ENCODE results near the gene RPL12. TPM values are rescaled to one million over a fixed set of nuclear protein-coding genes. Genes with fewer than 3 reads are reported as not detected.

The RPL12 gene
- total RNA-seq, 1 donor: 1,103 TPM

- DNase-seq (ENCODE audit: insufficient read length, low spot score, missing footprints): peak; percentile 67
- no peak overlapping the region for H3K4me2 ChIP-seq (ENCODE audit: insufficient read depth, low read length)
- H3K27ac ChIP-seq (ENCODE audit: low read depth, low read length): no peak overlapping the region
- TF ChIP-seq CTCF (IDR thresholded peaks at IDR 0.05; ENCODE audit: extremely low read depth, low read depth, low read length): no peak
- H3K9me3 ChIP-seq (ENCODE audit: low read depth, low read length): no peaks in the 10 kb centered on the region
- H3K4me1 ChIP-seq (ENCODE audit: insufficient read depth, low read length): peaks cover 34% of the 10 kb centered on the region
- peaks cover 50% of the 10 kb centered on the region for H3K36me3 ChIP-seq (ENCODE audit: insufficient read depth, low read length)
- no peak overlapping the region for H3K4me3 ChIP-seq (ENCODE audit: insufficient read depth, low read length)
- no peak overlapping the region for H2AFZ ChIP-seq (ENCODE audit: low read length)
- H3K79me2 ChIP-seq (ENCODE audit: insufficient read depth, low read length): no peaks in the 10 kb centered on the region
- peaks cover 5% of the 10 kb centered on the region for H4K20me1 ChIP-seq (ENCODE audit: insufficient read depth, low read length)
- H3K27me3 ChIP-seq (ENCODE audit: insufficient read depth, low read length): no peaks in the 10 kb centered on the region
Observed at GRCh38 chr9:127493592-127494303, 42.5 kb upstream of the RPL12 start.

GRCh38 chr9:127492616-127493015 is 41.4 kb upstream of the RPL12 start:
- H3K36me3 ChIP-seq (ENCODE audit: insufficient read depth, low read length): peaks cover 41% of the 10 kb centered on the region

DNA sequence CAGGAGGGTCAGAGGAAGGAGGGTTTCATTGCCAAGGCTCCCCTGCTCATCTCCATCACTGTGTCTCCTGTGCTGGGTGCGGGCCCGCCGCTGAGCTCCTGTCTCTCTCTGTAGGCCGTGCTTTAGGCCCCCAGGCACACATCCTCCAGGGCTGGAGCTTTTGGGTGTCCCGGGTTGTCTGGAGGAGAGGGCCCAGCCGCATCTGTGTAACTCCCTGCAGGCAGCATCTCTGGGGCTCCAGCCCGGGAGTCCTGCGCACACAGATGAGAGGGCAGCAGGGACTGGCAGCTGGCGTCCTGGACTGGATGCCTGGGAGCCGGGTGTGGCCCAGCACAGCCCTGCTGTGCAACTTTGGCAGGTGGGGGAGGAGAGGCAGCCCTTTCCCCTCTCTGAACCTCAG is 40.3 kb upstream of the RPL12 start:
- TF ChIP-seq CTCF (IDR thresholded peaks at IDR 0.05; ENCODE audit: extremely low read depth, low read depth, low read length): no peak

More at GRCh38 chr9:127492616-127493015, 41.4 kb upstream of the RPL12 start:
- Histone ChIP-seq H3K9me3 (ENCODE audit: low read depth, low read length) (no peaks in the 10 kb centered on the region), H4K20me1 (ENCODE audit: insufficient read depth, low read length) (no peaks in the 10 kb centered on the region), H3K27ac (ENCODE audit: low read depth, low read length) (no peak overlapping the region), H3K4me1 (ENCODE audit: insufficient read depth, low read length) (peaks cover 24% of the 10 kb centered on the region), H2AFZ (ENCODE audit: low read length) (no peak overlapping the region), H3K4me2 (ENCODE audit: insufficient read depth, low read length) (no peak overlapping the region), H3K27me3 (ENCODE audit: insufficient read depth, low read length) (no peaks in the 10 kb centered on the region), H3K79me2 (ENCODE audit: insufficient read depth, low read length) (no peaks in the 10 kb centered on the region), H3K4me3 (ENCODE audit: insufficient read depth, low read length) (no peak overlapping the region)
- no peak for TF ChIP-seq CTCF (IDR thresholded peaks at IDR 0.05; ENCODE audit: extremely low read depth, low read depth, low read length)
- peak; percentile 14 for DNase-seq (ENCODE audit: insufficient read length, low spot score, missing footprints)

DNA sequence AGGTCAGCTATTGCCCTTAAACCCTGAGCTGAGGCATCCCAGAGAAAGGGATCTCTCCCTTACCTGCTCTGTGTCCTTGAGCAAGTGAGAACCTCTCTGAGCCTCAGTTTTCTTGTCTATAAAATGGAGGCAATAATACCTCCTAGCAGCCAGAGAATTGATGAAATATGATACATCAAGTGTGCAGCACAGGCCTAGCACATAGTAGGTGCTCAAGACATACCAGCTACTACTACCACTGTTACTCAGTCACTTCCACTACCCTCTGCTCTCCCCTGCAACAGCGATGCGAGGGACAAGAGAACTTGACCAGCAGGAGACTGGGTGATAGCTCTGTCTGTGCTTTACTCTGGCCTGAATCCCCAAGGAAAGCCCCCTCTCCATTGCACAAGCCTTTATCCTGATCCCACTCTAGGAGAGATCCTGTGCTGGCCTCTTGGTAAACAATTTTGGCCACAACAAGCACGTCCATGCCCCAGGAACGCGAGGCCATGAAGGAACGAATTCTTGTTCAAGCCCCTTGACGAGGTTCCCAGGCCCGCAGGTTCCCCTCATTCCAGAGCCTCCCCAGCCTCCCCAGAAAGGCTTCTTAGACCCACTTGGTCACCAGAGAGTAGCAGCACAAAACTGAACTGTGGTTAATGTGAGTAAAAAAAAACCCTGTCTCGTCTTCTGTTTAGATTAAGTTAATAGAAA is 39.5 kb upstream of the RPL12 start:
- no peak for DNase-seq (ENCODE audit: insufficient read length, low spot score, missing footprints)
- no peak overlapping the region for H3K4me3 ChIP-seq (ENCODE audit: insufficient read depth, low read length)
- no peaks in the 10 kb centered on the region for H4K20me1 ChIP-seq (ENCODE audit: insufficient read depth, low read length)
- peaks cover 32% of the 10 kb centered on the region for H3K36me3 ChIP-seq (ENCODE audit: insufficient read depth, low read length)
- H3K9me3 ChIP-seq (ENCODE audit: low read depth, low read length): no peaks in the 10 kb centered on the region
- no peak overlapping the region for H3K4me2 ChIP-seq (ENCODE audit: insufficient read depth, low read length)
- H3K27ac ChIP-seq (ENCODE audit: low read depth, low read length): no peak overlapping the region
- no peaks in the 10 kb centered on the region for H3K79me2 ChIP-seq (ENCODE audit: insufficient read depth, low read length)
- TF ChIP-seq CTCF (IDR thresholded peaks at IDR 0.05; ENCODE audit: extremely low read depth, low read depth, low read length): no peak
- no peaks in the 10 kb centered on the region for H3K27me3 ChIP-seq (ENCODE audit: insufficient read depth, low read length)
- H3K4me1 ChIP-seq (ENCODE audit: insufficient read depth, low read length): peaks cover 11% of the 10 kb centered on the region
- H2AFZ ChIP-seq (ENCODE audit: low read length): no peak overlapping the region

More for the DNA sequence above, 40.3 kb upstream of the RPL12 start:
- Histone ChIP-seq H3K27ac (ENCODE audit: low read depth, low read length) (no peak overlapping the region), H2AFZ (ENCODE audit: low read length) (no peak overlapping the region), H3K4me3 (ENCODE audit: insufficient read depth, low read length) (no peak overlapping the region), H3K36me3 (ENCODE audit: insufficient read depth, low read length) (peaks cover 32% of the 10 kb centered on the region), H3K4me2 (ENCODE audit: insufficient read depth, low read length) (no peak overlapping the region), H4K20me1 (ENCODE audit: insufficient read depth, low read length) (no peaks in the 10 kb centered on the region), H3K4me1 (ENCODE audit: insufficient read depth, low read length) (peaks cover 19% of the 10 kb centered on the region), H3K27me3 (ENCODE audit: insufficient read depth, low read length) (no peaks in the 10 kb centered on the region), H3K9me3 (ENCODE audit: low read depth, low read length) (no peaks in the 10 kb centered on the region), H3K79me2 (ENCODE audit: insufficient read depth, low read length) (no peaks in the 10 kb centered on the region)
- no peak for DNase-seq (ENCODE audit: insufficient read length, low spot score, missing footprints)

Measured in osteoblast (primary cell).